Measurements from ENCODE around the gene RAB23. TPM values are rescaled to one million over a fixed set of nuclear protein-coding genes. Genes with fewer than 3 reads are reported as not detected.

The RAB23 gene
- total and polyA plus RNA-seq, 2 experiments from 2014 or later: 5.2 to 16.7 TPM

GRCh38 chr6:57242505-57242904 is 20.4 kb upstream of the RAB23 start:
- Histone ChIP-seq H2AFZ (no peak overlapping the region), H3K4me1 (ENCODE audit: insufficient read depth) (no peaks in the 10 kb centered on the region), H3K36me3 (ENCODE audit: insufficient read depth) (no peaks in the 10 kb centered on the region), H3K27me3 (ENCODE audit: insufficient read depth) (no peaks in the 10 kb centered on the region), H3K4me2 (no peak overlapping the region), H3K79me2 (replicated peaks; ENCODE audit: insufficient read depth) (no peaks in the 10 kb centered on the region), H3K27ac (ENCODE audit: low read depth) (no peak overlapping the region), H3K9me2 (ENCODE audit: insufficient read depth) (no peaks in the 10 kb centered on the region), H4K20me1 (replicated peaks; ENCODE audit: insufficient read depth) (no peaks in the 10 kb centered on the region), H3K4me3 (no peak overlapping the region), H3F3A (replicated peaks; ENCODE audit: low read depth) (no peaks in the 10 kb centered on the region)
- no peak overlapping the region for H3K27ac Mint-ChIP-seq
- ATAC-seq (no peak), DNase-seq (ENCODE audit: low spot score) (no peak)
- no peaks in the 10 kb centered on the region for H3K36me3 Mint-ChIP-seq (ENCODE audit: low read depth)
- no peak overlapping the region for H3K4me3 Mint-ChIP-seq
- peaks cover 2% of the 10 kb centered on the region for H3K27me3 Mint-ChIP-seq (ENCODE audit: insufficient read depth, low read depth, poor library complexity)
- peaks cover 2% of the 10 kb centered on the region; the same call in 1 of the 3 replicates for H3K4me1 Mint-ChIP-seq
- TF ChIP-seq EZH2 (IDR thresholded peaks at IDR 0.05; ENCODE audit: low read depth, unreplicated experiment) (no peak), ZNF331 (CRISPR knock-in tag; IDR thresholded peaks at IDR 0.05; ENCODE audit: low read depth) (no peak), CTCF (conservative IDR thresholded peaks at IDR 0.05; ENCODE audit: low read depth in 2 of 2) (no peak), JUNB (IDR thresholded peaks at IDR 0.05; ENCODE audit: unreplicated experiment) (no peak), EZH2phosphoT487 (IDR thresholded peaks at IDR 0.05; ENCODE audit: unreplicated experiment) (no peak), REST (IDR thresholded peaks at IDR 0.05; ENCODE audit: unreplicated experiment) (no peak)
- H3K9me3 Mint-ChIP-seq: no peaks in the 10 kb centered on the region

- peaks cover 16% of the 10 kb centered on the region for H3K4me1 Mint-ChIP-seq
- peaks cover 3% of the 10 kb centered on the region for H3K27me3 Mint-ChIP-seq (ENCODE audit: insufficient read depth, low read depth, poor library complexity)
- H2AFZ ChIP-seq: peak overlapping the region; percentile 67; the same call in 1 of the 2 replicates
- no peak overlapping the region for H3K4me2 ChIP-seq
- H3F3A ChIP-seq (replicated peaks; ENCODE audit: low read depth): no peaks in the 10 kb centered on the region
- no peak for TF ChIP-seq CREB1 (CRISPR knock-in tag; IDR thresholded peaks at IDR 0.05; ENCODE audit: low read depth)
- TF ChIP-seq EZH2phosphoT487 (IDR thresholded peaks at IDR 0.05; ENCODE audit: unreplicated experiment): no peak
- TF ChIP-seq STAT1 (IDR thresholded peaks at IDR 0.05; ENCODE audit: unreplicated experiment): no peak
- TF ChIP-seq REST (IDR thresholded peaks at IDR 0.05; ENCODE audit: unreplicated experiment): no peak
- no peak for TF ChIP-seq CTCF (conservative IDR thresholded peaks at IDR 0.05; ENCODE audit: low read depth in 2 of 2)
- peaks cover under 1% of the 10 kb centered on the region; the same call in 1 of the 2 replicates for H3K79me2 ChIP-seq (replicated peaks; ENCODE audit: insufficient read depth)
- no peaks in the 10 kb centered on the region for H4K20me1 ChIP-seq (replicated peaks; ENCODE audit: insufficient read depth)
- no peaks in the 10 kb centered on the region for H3K9me3 Mint-ChIP-seq
- no peaks in the 10 kb centered on the region for H3K9me2 ChIP-seq (ENCODE audit: insufficient read depth)
- H3K36me3 ChIP-seq (ENCODE audit: insufficient read depth): no peaks in the 10 kb centered on the region
- H3K27ac ChIP-seq (ENCODE audit: low read depth): no peak overlapping the region
- DNase-seq (ENCODE audit: low spot score) (no peak), ATAC-seq (no peak)
- H3K27me3 ChIP-seq (ENCODE audit: insufficient read depth): no peaks in the 10 kb centered on the region
- 0 out of 2 replicates have a peak, but pooled peaks cover 10% of the 10 kb centered on the region for H3K4me1 ChIP-seq (ENCODE audit: insufficient read depth)
- H3K4me3 ChIP-seq: no peak overlapping the region
- H3K4me3 Mint-ChIP-seq: no peak overlapping the region
- H3K36me3 Mint-ChIP-seq (ENCODE audit: low read depth): no peaks in the 10 kb centered on the region
- H3K27ac Mint-ChIP-seq: no peak overlapping the region; the same call in none of the 2 replicates
These were observed 4.1 kb upstream of the RAB23 start for GRCh38 chr6:57226221-57226620.

All from GM23338 (cell line).